GM23338 (cell line): Measurements from ENCODE around the gene BCAS3. TPM values are rescaled to one million over a fixed set of nuclear protein-coding genes. Genes with fewer than 3 reads are reported as not detected.

ENCODE experiments used
- ATAC-seq: fragments of 200-7000 bp; cut with Tn5 transposase; 3 replicates; pipeline ENCODE4 v1.9.1; 2020
- DNase-seq: peaks from one replicate; pipeline ENCODE4 v3.0.0-alpha.2; 2015; ENCODE audit warnings: low spot score
- H2AFZ ChIP-seq: fragments of 200-600 bp; sonication (generic); 2 replicates; pipeline ENCODE4 v1.8.0; 2016; ENCODE audit warnings: antibody characterized with exemption, mild to moderate bottlenecking, moderate library complexity
- H3F3A ChIP-seq: fragments of 200-600 bp; sonication (generic); replicated peaks from 2 replicates; pipeline ENCODE4 v1.8.0; 2017; ENCODE audit warnings: antibody characterized with exemption, mixed run types, low read depth
- H3K27ac ChIP-seq: fragments of 200-600 bp; sonication (generic); 2 replicates; pipeline ENCODE4 v1.6.1; 2016; ENCODE audit warnings: low read depth
- H3K27me3 ChIP-seq: fragments of 200-600 bp; sonication (generic); 2 replicates; pipeline ENCODE4 v1.8.0; 2016; ENCODE audit warnings: mild to moderate bottlenecking, mixed run types, moderate library complexity; ENCODE audit not compliant: insufficient read depth
- H3K36me3 ChIP-seq: fragments of 200-600 bp; sonication (generic); 2 replicates; pipeline ENCODE4 v1.8.0; 2016; ENCODE audit warnings: mild to moderate bottlenecking; ENCODE audit not compliant: insufficient read depth
- H3K4me1 ChIP-seq: fragments of 200-600 bp; sonication (generic); 2 replicates; pipeline ENCODE4 v1.8.0; 2016; ENCODE audit warnings: mild to moderate bottlenecking, moderate library complexity; ENCODE audit not compliant: insufficient read depth
- H3K4me2 ChIP-seq: fragments of 200-600 bp; sonication (generic); 2 replicates; pipeline ENCODE4 v1.7.1; 2017; ENCODE audit warnings: mixed run types
- H3K4me3 ChIP-seq: fragments of 200-600 bp; sonication (generic); 2 replicates; pipeline ENCODE4 v1.6.1; 2016; ENCODE audit warnings: mixed run types
- H3K79me2 ChIP-seq: fragments of 200-600 bp; sonication (generic); replicated peaks from 2 replicates; pipeline ENCODE4 v1.8.0; 2017; ENCODE audit warnings: mild to moderate bottlenecking; ENCODE audit not compliant: insufficient read depth
- H3K9me2 ChIP-seq: fragments of 200-600 bp; sonication (generic); 2 replicates; pipeline ENCODE4 v1.8.0; 2017; ENCODE audit not compliant: insufficient read depth
- H4K20me1 ChIP-seq: fragments of 200-600 bp; sonication (generic); replicated peaks from 2 replicates; pipeline ENCODE4 v1.8.0; 2017; ENCODE audit warnings: mild to moderate bottlenecking; ENCODE audit not compliant: insufficient read depth
- H3K27ac Mint-ChIP-seq: 2 replicates; pipeline ENCODE4 v1.8.0; 2020; ENCODE audit warnings: inconsistent platforms, mild to moderate bottlenecking, moderate library complexity, mixed read lengths
- H3K27me3 Mint-ChIP-seq: 3 replicates; pipeline ENCODE4 v1.8.0; 2022; ENCODE audit warnings: low read depth, mild to moderate bottlenecking, moderate library complexity, mixed read lengths, inconsistent platforms; ENCODE audit not compliant: insufficient read depth, poor library complexity
- H3K36me3 Mint-ChIP-seq: 3 replicates; pipeline ENCODE4 v1.8.0; 2021; ENCODE audit warnings: low read depth, mild to moderate bottlenecking, inconsistent platforms, moderate library complexity, mixed read lengths
- H3K4me1 Mint-ChIP-seq: 3 replicates; pipeline ENCODE4 v1.8.0; 2020; ENCODE audit warnings: mild to moderate bottlenecking, inconsistent platforms, mixed read lengths
- H3K4me3 Mint-ChIP-seq: 3 replicates; pipeline ENCODE4 v1.8.0; 2021; ENCODE audit warnings: moderate library complexity, mild to moderate bottlenecking, inconsistent platforms, mixed read lengths
- H3K9me3 Mint-ChIP-seq: 3 replicates; pipeline ENCODE4 v1.8.0; 2020; ENCODE audit warnings: moderate library complexity, mild to moderate bottlenecking, inconsistent platforms, mixed read lengths
- CREB1 ChIP-seq: fragments of 250-450 bp; sonication (Bioruptor Pico); IDR thresholded peaks from 2 replicates; pipeline ENCODE4 v1.5.0; 2020; ENCODE audit warnings: low read depth, mild to moderate bottlenecking, moderate library complexity
- CTCF ChIP-seq, 2 experiments: fragments of 200-600 bp in 1 of 2; sonication (generic) in 1 of 2; conservative IDR thresholded peaks; 2 replicates each; pipeline versions ENCODE4 v1.5.1 to v1.6.1; 2016 to 2017; ENCODE audit warnings: antibody characterized with exemption in 2 of 2, low read depth in 2 of 2, mild to moderate bottlenecking in 2 of 2, moderate library complexity in 1 of 2
- EZH2 ChIP-seq: fragments of 200-600 bp; sonication (generic); IDR thresholded peaks from one replicate; pipeline ENCODE4 v1.8.0; 2017; ENCODE audit warnings: antibody characterized with exemption, mild to moderate bottlenecking, low read depth; ENCODE audit not compliant: unreplicated experiment
- EZH2phosphoT487 ChIP-seq: fragments of 200-600 bp; sonication (generic); IDR thresholded peaks from one replicate; pipeline ENCODE4 v1.8.1; 2018; ENCODE audit warnings: antibody characterized with exemption; ENCODE audit not compliant: unreplicated experiment
- JUNB ChIP-seq: IDR thresholded peaks from one replicate; pipeline ENCODE4 v1.6.1; 2016; ENCODE audit warnings: antibody characterized with exemption; ENCODE audit not compliant: unreplicated experiment
- NANOG ChIP-seq: IDR thresholded peaks from 2 replicates; pipeline ENCODE4 v1.6.1; 2016; ENCODE audit warnings: antibody characterized with exemption, borderline replicate concordance
- POLR2AphosphoS5 ChIP-seq: IDR thresholded peaks from 2 replicates; pipeline ENCODE4 v1.6.1; 2016; ENCODE audit warnings: antibody characterized with exemption, low read depth
- STAT1 ChIP-seq: IDR thresholded peaks from one replicate; pipeline ENCODE4 v1.6.1; 2016; ENCODE audit warnings: antibody characterized with exemption; ENCODE audit not compliant: unreplicated experiment
- ZNF114 ChIP-seq: fragments of 250-450 bp; sonication (Bioruptor Pico); IDR thresholded peaks from 2 replicates; pipeline ENCODE4 v1.5.0; 2020; ENCODE audit warnings: mild to moderate bottlenecking, moderate library complexity
- ZNF331 ChIP-seq: fragments of 250-450 bp; sonication (Bioruptor Pico); IDR thresholded peaks from 2 replicates; pipeline ENCODE4 v1.5.0; 2020; ENCODE audit warnings: low read depth, mild to moderate bottlenecking, moderate library complexity
- polyA plus RNA-seq: library from polyadenylated mRNA; unstranded; fragments of >200 nt; fragmentation: Nextera tagmentation; extraction: Ambion mirVana; gene quantifications from 2 replicates; pipeline ENCODE4 v1.2.1, GENCODE V29; 2016
- total RNA-seq: library from RNA; depleted of rRNA; stranded (reverse); fragments of >200 nt; shearing (Covaris generic); gene quantifications from 2 replicates; pipeline ENCODE4 v1.2.3, GENCODE V29; 2014
- TF ChIP-seq, protein P1 (sequence below): IDR thresholded peaks from 2 replicates; pipeline ENCODE4 v1.6.1; 2016; ENCODE audit warnings: antibody characterized with exemption
- TF ChIP-seq, protein P2 (sequence below): IDR thresholded peaks from one replicate; pipeline ENCODE4 v1.6.1; 2018; ENCODE audit warnings: antibody characterized with exemption; ENCODE audit not compliant: unreplicated experiment
- TF ChIP-seq, protein P3 (sequence below): fragments of 250-450 bp; sonication (Bioruptor Pico); IDR thresholded peaks from 2 replicates; pipeline ENCODE4 v1.5.0; 2020; ENCODE audit warnings: mild to moderate bottlenecking, moderate library complexity

The BCAS3 gene
- total and polyA plus RNA-seq, 2 experiments from 2014 or later: 8.2 to 28.0 TPM

- no peak overlapping the region for H3K4me2 ChIP-seq
- no peaks in the 10 kb centered on the region for H3K36me3 Mint-ChIP-seq
- no peak overlapping the region for H3K27ac Mint-ChIP-seq
- no peaks in the 10 kb centered on the region for H3K27me3 ChIP-seq
- DNase-seq (no peak), ATAC-seq (no peak)
- TF ChIP-seq STAT1 (no peak), JUNB (no peak), CTCF (conservative IDR thresholded peaks at IDR 0.05; ENCODE audit: low read depth in 2 of 2) (no peak), ZNF331 (CRISPR knock-in tag) (no peak), EZH2 (no peak), EZH2phosphoT487 (no peak), ZNF114 (CRISPR knock-in tag) (no peak), POLR2AphosphoS5 (no peak), NANOG (no peak), CREB1 (CRISPR knock-in tag) (no peak)
- TF ChIP-seq, protein P1, sequence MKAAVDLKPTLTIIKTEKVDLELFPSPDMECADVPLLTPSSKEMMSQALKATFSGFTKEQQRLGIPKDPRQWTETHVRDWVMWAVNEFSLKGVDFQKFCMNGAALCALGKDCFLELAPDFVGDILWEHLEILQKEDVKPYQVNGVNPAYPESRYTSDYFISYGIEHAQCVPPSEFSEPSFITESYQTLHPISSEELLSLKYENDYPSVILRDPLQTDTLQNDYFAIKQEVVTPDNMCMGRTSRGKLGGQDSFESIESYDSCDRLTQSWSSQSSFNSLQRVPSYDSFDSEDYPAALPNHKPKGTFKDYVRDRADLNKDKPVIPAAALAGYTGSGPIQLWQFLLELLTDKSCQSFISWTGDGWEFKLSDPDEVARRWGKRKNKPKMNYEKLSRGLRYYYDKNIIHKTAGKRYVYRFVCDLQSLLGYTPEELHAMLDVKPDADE: no peak
- TF ChIP-seq, protein P2, sequence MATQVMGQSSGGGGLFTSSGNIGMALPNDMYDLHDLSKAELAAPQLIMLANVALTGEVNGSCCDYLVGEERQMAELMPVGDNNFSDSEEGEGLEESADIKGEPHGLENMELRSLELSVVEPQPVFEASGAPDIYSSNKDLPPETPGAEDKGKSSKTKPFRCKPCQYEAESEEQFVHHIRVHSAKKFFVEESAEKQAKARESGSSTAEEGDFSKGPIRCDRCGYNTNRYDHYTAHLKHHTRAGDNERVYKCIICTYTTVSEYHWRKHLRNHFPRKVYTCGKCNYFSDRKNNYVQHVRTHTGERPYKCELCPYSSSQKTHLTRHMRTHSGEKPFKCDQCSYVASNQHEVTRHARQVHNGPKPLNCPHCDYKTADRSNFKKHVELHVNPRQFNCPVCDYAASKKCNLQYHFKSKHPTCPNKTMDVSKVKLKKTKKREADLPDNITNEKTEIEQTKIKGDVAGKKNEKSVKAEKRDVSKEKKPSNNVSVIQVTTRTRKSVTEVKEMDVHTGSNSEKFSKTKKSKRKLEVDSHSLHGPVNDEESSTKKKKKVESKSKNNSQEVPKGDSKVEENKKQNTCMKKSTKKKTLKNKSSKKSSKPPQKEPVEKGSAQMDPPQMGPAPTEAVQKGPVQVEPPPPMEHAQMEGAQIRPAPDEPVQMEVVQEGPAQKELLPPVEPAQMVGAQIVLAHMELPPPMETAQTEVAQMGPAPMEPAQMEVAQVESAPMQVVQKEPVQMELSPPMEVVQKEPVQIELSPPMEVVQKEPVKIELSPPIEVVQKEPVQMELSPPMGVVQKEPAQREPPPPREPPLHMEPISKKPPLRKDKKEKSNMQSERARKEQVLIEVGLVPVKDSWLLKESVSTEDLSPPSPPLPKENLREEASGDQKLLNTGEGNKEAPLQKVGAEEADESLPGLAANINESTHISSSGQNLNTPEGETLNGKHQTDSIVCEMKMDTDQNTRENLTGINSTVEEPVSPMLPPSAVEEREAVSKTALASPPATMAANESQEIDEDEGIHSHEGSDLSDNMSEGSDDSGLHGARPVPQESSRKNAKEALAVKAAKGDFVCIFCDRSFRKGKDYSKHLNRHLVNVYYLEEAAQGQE: no peak
- TF ChIP-seq, protein P3, sequence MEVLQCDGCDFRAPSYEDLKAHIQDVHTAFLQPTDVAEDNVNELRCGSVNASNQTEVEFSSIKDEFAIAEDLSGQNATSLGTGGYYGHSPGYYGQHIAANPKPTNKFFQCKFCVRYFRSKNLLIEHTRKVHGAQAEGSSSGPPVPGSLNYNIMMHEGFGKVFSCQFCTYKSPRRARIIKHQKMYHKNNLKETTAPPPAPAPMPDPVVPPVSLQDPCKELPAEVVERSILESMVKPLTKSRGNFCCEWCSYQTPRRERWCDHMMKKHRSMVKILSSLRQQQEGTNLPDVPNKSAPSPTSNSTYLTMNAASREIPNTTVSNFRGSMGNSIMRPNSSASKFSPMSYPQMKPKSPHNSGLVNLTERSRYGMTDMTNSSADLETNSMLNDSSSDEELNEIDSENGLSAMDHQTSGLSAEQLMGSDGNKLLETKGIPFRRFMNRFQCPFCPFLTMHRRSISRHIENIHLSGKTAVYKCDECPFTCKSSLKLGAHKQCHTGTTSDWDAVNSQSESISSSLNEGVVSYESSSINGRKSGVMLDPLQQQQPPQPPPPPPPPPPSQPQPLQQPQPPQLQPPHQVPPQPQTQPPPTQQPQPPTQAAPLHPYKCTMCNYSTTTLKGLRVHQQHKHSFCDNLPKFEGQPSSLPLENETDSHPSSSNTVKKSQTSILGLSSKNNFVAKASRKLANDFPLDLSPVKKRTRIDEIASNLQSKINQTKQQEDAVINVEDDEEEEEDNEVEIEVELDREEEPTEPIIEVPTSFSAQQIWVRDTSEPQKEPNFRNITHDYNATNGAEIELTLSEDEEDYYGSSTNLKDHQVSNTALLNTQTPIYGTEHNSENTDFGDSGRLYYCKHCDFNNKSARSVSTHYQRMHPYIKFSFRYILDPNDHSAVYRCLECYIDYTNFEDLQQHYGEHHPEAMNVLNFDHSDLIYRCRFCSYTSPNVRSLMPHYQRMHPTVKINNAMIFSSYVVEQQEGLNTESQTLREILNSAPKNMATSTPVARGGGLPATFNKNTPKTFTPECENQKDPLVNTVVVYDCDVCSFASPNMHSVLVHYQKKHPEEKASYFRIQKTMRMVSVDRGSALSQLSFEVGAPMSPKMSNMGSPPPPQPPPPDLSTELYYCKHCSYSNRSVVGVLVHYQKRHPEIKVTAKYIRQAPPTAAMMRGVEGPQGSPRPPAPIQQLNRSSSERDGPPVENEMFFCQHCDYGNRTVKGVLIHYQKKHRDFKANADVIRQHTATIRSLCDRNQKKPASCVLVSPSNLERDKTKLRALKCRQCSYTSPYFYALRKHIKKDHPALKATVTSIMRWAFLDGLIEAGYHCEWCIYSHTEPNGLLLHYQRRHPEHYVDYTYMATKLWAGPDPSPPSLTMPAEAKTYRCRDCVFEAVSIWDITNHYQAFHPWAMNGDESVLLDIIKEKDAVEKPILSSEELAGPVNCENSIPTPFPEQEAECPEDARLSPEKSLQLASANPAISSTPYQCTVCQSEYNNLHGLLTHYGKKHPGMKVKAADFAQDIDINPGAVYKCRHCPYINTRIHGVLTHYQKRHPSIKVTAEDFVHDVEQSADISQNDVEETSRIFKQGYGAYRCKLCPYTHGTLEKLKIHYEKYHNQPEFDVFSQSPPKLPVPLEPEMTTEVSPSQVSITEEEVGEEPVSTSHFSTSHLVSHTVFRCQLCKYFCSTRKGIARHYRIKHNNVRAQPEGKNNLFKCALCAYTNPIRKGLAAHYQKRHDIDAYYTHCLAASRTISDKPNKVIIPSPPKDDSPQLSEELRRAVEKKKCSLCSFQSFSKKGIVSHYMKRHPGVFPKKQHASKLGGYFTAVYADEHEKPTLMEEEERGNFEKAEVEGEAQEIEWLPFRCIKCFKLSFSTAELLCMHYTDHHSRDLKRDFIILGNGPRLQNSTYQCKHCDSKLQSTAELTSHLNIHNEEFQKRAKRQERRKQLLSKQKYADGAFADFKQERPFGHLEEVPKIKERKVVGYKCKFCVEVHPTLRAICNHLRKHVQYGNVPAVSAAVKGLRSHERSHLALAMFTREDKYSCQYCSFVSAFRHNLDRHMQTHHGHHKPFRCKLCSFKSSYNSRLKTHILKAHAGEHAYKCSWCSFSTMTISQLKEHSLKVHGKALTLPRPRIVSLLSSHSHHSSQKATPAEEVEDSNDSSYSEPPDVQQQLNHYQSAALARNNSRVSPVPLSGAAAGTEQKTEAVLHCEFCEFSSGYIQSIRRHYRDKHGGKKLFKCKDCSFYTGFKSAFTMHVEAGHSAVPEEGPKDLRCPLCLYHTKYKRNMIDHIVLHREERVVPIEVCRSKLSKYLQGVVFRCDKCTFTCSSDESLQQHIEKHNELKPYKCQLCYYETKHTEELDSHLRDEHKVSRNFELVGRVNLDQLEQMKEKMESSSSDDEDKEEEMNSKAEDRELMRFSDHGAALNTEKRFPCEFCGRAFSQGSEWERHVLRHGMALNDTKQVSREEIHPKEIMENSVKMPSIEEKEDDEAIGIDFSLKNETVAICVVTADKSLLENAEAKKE (CRISPR knock-in tag): no peak
- H3F3A ChIP-seq: no peaks in the 10 kb centered on the region
- no peaks in the 10 kb centered on the region for H3K36me3 ChIP-seq
- no peaks in the 10 kb centered on the region for H3K9me2 ChIP-seq
- no peaks in the 10 kb centered on the region for H4K20me1 ChIP-seq
- H2AFZ ChIP-seq: no peak overlapping the region
- H3K4me1 Mint-ChIP-seq: no peaks in the 10 kb centered on the region
- H3K27me3 Mint-ChIP-seq: peaks cover 2% of the 10 kb centered on the region
- no peak overlapping the region for H3K4me3 ChIP-seq
- no peak overlapping the region for H3K4me3 Mint-ChIP-seq
- H3K27ac ChIP-seq: no peak overlapping the region
- no peaks in the 10 kb centered on the region for H3K79me2 ChIP-seq
- no peaks in the 10 kb centered on the region for H3K4me1 ChIP-seq
- no peaks in the 10 kb centered on the region for H3K9me3 Mint-ChIP-seq
Observed at GRCh38 chr17:61196799-61197198, 519.1 kb downstream of the BCAS3 start.
